ENCODE results near the gene PCCA.

PCCA gene

GRCh38 chr13:100179276-100179675 lies 90.4 kb downstream of the PCCA start:
- H4K20me1 ChIP-seq (ENCODE audit: insufficient read depth, low read length), result no peaks in the 10 kb centered on the region
- no peaks in the 10 kb centered on the region for H3K27me3 ChIP-seq (ENCODE audit: low read depth, low read length)
- no peak overlapping the region for H3K9ac ChIP-seq (ENCODE audit: low read length)
- TF ChIP-seq EZH2phosphoT487 (IDR thresholded peaks at IDR 0.05; ENCODE audit: low read depth), result no peak
- no peak overlapping the region for H3K4me3 ChIP-seq (ENCODE audit: low read length)
- H3K79me2 ChIP-seq (ENCODE audit: low read length), result no peaks in the 10 kb centered on the region
- H3K9me3 ChIP-seq (ENCODE audit: insufficient read depth, low read length), result no peaks in the 10 kb centered on the region
- peak overlapping the region; percentile 12; the same call in 1 of the 2 replicates for H3K4me2 ChIP-seq (ENCODE audit: low read length)
- H3K4me1 ChIP-seq (ENCODE audit: low read length), result peaks cover 14% of the 10 kb centered on the region
- H3K36me3 ChIP-seq (replicated peaks; ENCODE audit: low read depth, low read length), result no peaks in the 10 kb centered on the region
- no peak overlapping the region for H2AFZ ChIP-seq (ENCODE audit: low read depth, low read length)
- H3K27ac ChIP-seq (ENCODE audit: low read length), result no peak overlapping the region

- no peak overlapping the region for H3K4me2 ChIP-seq (ENCODE audit: low read length)
- no peak overlapping the region for H3K27ac ChIP-seq (ENCODE audit: low read length)
- no peak for TF ChIP-seq EZH2phosphoT487 (IDR thresholded peaks at IDR 0.05; ENCODE audit: low read depth)
- TF ChIP-seq CTCF (IDR thresholded peaks at IDR 0.05; ENCODE audit: low read depth, low read length), result no peak
- no peaks in the 10 kb centered on the region for H3K79me2 ChIP-seq (ENCODE audit: low read length)
- no peaks in the 10 kb centered on the region for H3K9me3 ChIP-seq (ENCODE audit: insufficient read depth, low read length)
- H3K36me3 ChIP-seq (replicated peaks; ENCODE audit: low read depth, low read length), result no peaks in the 10 kb centered on the region
- peaks cover 19% of the 10 kb centered on the region for H3K4me1 ChIP-seq (ENCODE audit: low read length)
- no peak overlapping the region for H3K4me3 ChIP-seq (ENCODE audit: low read length)
- H3K9ac ChIP-seq (ENCODE audit: low read length), result no peak overlapping the region
- no peaks in the 10 kb centered on the region for H3K27me3 ChIP-seq (ENCODE audit: low read depth, low read length)
- no peaks in the 10 kb centered on the region for H4K20me1 ChIP-seq (ENCODE audit: insufficient read depth, low read length)
- H2AFZ ChIP-seq (ENCODE audit: low read depth, low read length), result no peak overlapping the region
Measured at GRCh38 chr13:100182900-100183490, 94.1 kb downstream of the PCCA start.

- H4K20me1 ChIP-seq (ENCODE audit: insufficient read depth, low read length), result no peaks in the 10 kb centered on the region
- H3K4me2 ChIP-seq (ENCODE audit: low read length), result no peak overlapping the region
- no peaks in the 10 kb centered on the region for H3K27me3 ChIP-seq (ENCODE audit: low read depth, low read length)
- H3K9me3 ChIP-seq (ENCODE audit: insufficient read depth, low read length), result no peaks in the 10 kb centered on the region
- TF ChIP-seq EZH2phosphoT487 (IDR thresholded peaks at IDR 0.05; ENCODE audit: low read depth), result no peak
- no peak for TF ChIP-seq CTCF (IDR thresholded peaks at IDR 0.05; ENCODE audit: low read depth, low read length)
- H2AFZ ChIP-seq (ENCODE audit: low read depth, low read length), result no peak overlapping the region
- H3K36me3 ChIP-seq (replicated peaks; ENCODE audit: low read depth, low read length), result no peaks in the 10 kb centered on the region
- H3K4me3 ChIP-seq (ENCODE audit: low read length), result no peak overlapping the region
- peaks cover 18% of the 10 kb centered on the region for H3K4me1 ChIP-seq (ENCODE audit: low read length)
- H3K9ac ChIP-seq (ENCODE audit: low read length), result no peak overlapping the region
- H3K27ac ChIP-seq (ENCODE audit: low read length), result no peak overlapping the region
- H3K79me2 ChIP-seq (ENCODE audit: low read length), result no peaks in the 10 kb centered on the region
Measured at GRCh38 chr13:100184095-100184494, 95.2 kb downstream of the PCCA start.

DNA sequence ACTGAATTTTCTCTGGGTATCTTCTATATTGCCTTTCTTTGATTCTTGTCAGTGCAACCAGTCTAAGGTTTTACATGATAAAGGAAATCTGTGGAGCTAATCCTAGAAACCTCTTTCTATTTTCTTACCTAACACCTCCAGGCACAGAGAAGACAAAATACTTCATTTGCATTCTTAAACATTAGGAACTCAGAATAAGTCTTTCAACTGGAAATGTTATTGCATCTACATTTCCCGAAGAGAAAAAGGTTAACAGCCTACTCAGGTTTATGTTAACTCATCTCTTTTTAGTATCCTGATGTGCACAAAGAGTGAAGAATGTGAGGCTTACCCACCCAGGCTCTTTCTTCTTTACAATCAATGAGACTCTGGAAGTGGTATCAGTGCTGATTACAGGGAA lies 106.7 kb downstream of the PCCA start:
- H3K27me3 ChIP-seq (ENCODE audit: low read depth, low read length), result no peaks in the 10 kb centered on the region
- no peak overlapping the region for H3K9ac ChIP-seq (ENCODE audit: low read length)
- no peaks in the 10 kb centered on the region for H4K20me1 ChIP-seq (ENCODE audit: insufficient read depth, low read length)
- TF ChIP-seq EZH2phosphoT487 (IDR thresholded peaks at IDR 0.05; ENCODE audit: low read depth) (no peak), CTCF (IDR thresholded peaks at IDR 0.05; ENCODE audit: low read depth, low read length) (no peak)
- H3K36me3 ChIP-seq (replicated peaks; ENCODE audit: low read depth, low read length), result no peaks in the 10 kb centered on the region
- no peaks in the 10 kb centered on the region for H3K9me3 ChIP-seq (ENCODE audit: insufficient read depth, low read length)
- peaks cover 4% of the 10 kb centered on the region; the same call in 1 of the 2 replicates for H3K4me1 ChIP-seq (ENCODE audit: low read length)
- H3K79me2 ChIP-seq (ENCODE audit: low read length), result no peaks in the 10 kb centered on the region
- H3K4me3 ChIP-seq (ENCODE audit: low read length), result no peak overlapping the region
- no peak overlapping the region for H3K4me2 ChIP-seq (ENCODE audit: low read length)
- no peak overlapping the region for H2AFZ ChIP-seq (ENCODE audit: low read depth, low read length)
- H3K27ac ChIP-seq (ENCODE audit: low read length), result no peak overlapping the region
